Ascending aorta (tissue), 2 donors: ENCODE measurements around the gene TMEM229A. TPM values are rescaled to one million over a fixed set of nuclear protein-coding genes. Genes with fewer than 3 reads are reported as not detected.

Experiments
- DNase-seq, 2 donors: peaks; one replicate each; pipeline ENCODE4 v3.0.0-alpha.2; 2019; ENCODE audit warnings: low spot score in 2 of 2
- H3K27ac ChIP-seq, 2 donors: fragments of 200-600 bp; sonication (generic); one replicate each; pipeline ENCODE4 v1.5.1; 2016 to 2017; ENCODE audit warnings: mild to moderate bottlenecking in 1 of 2
- H3K27me3 ChIP-seq: fragments of 200-600 bp; sonication (generic); one replicate; pipeline ENCODE4 v1.5.1; 2017
- H3K36me3 ChIP-seq, 2 donors: fragments of 200-600 bp; sonication (generic); one replicate each; pipeline ENCODE4 v1.5.1; 2016
- H3K4me1 ChIP-seq, 2 donors: fragments of 200-600 bp; sonication (generic); one replicate each; pipeline ENCODE4 v1.5.1; 2016 to 2017; ENCODE audit warnings: mild to moderate bottlenecking in 1 of 2
- H3K4me3 ChIP-seq, 2 donors: fragments of 200-600 bp; sonication (generic); one replicate each; pipeline ENCODE4 v1.5.1; 2016 to 2017; ENCODE audit warnings: mild to moderate bottlenecking in 1 of 2
- H3K9me3 ChIP-seq, 2 donors: fragments of 200-600 bp; sonication (generic); one replicate each; pipeline ENCODE4 v1.5.1; 2016
- CTCF ChIP-seq, 3 experiments: fragments of 200-600 bp in 2 of 3; fragments of 450-650 bp in 1 of 3; sonication (generic) in 2 of 3; IDR thresholded peaks; one replicate each; pipeline ENCODE4 v1.5.1; 2016 to 2019; ENCODE audit warnings: antibody characterized with exemption in 3 of 3, mild to moderate bottlenecking in 1 of 3, moderate library complexity in 1 of 3
- intact Hi-C: fragments of 100-400 bp; cut with DNase I; formaldehyde crosslinking; loops from one replicate; pipeline ENCODE4 v1.15.1; 2023
- total RNA-seq: library from RNA; depleted of rRNA; stranded (reverse); fragments of >200 nt; gene quantifications from one replicate; pipeline ENCODE4 v1.1.0, GENCODE V29; 2016

Gene TMEM229A
- total RNA-seq, 1 donor from 2014 or later, result not detected

DNA sequence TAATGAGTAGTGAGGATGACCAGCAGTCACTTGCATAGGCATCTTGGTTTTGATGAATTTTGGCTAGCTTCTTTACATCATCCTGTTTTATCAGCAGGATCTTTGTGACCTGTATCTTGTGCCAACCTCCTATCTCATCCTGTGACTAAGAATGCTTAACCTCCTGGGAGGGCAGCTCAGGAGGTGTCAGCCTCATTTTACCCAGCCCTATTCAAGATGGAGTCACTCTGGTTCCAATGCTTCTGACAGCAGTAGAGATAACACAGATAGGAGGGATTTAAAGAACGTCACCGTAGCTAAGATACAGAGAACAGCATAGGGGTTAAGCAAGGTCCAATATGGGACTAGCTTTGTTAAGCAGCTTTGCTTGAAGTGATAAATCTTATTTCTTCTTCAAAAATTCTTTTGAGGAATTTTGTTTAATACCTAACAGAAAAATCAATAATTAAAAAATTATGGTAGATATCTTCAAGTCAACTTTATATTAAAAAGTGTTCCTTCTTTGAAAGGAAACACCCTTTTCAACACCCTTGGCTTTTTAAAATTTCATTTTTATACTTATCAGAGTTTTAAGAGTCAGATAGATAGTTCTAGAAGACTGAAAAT lies 39.9 kb downstream of the TMEM229A start:
- Histone ChIP-seq H3K27ac (no peak overlapping the region), H3K4me3 (no peak overlapping the region), H3K36me3 (no peaks in the 10 kb centered on the region), H3K27me3 (no peaks in the 10 kb centered on the region), H3K4me1 (no peaks in the 10 kb centered on the region), H3K9me3 (no peaks in the 10 kb centered on the region)
- intact Hi-C loops, result no loop called here
- no peak for DNase-seq
- no peak for TF ChIP-seq CTCF (IDR thresholded peaks at IDR 0.05)

GRCh38 chr7:123987445-123987844 lies 45.4 kb downstream of the TMEM229A start:
- no peak overlapping the region for H3K4me3 ChIP-seq

More at GRCh38 chr7:123987445-123987844, 45.4 kb downstream of the TMEM229A start:
- Histone ChIP-seq H3K36me3 (no peaks in the 10 kb centered on the region), H3K9me3 (no peaks in the 10 kb centered on the region), H3K27ac (no peak overlapping the region), H3K4me1 (no peaks in the 10 kb centered on the region), H3K27me3 (no peaks in the 10 kb centered on the region)
- DNase-seq, result no peak
- intact Hi-C loops, result no loop called here
- TF ChIP-seq CTCF (IDR thresholded peaks at IDR 0.05), result no peak

Other genes starting within 250 kb of the TMEM229A start
- not detected for gene HYAL4, start 187.9 kb downstream of the TMEM229A start, total RNA-seq
- not detected for gene SPAM1, start 107.8 kb downstream of the TMEM229A start, total RNA-seq